ENCODE results near the gene NAPEPLD.
"Not testable (repeated sequence)": the region's sequence is repeated elsewhere in the genome, so short reads cannot be mapped to it uniquely, and the experiment has no call there.

GRCh38 chr7:103144754-103145153 is 4.1 kb downstream of the NAPEPLD start:
- TF ChIP-seq, protein P1, sequence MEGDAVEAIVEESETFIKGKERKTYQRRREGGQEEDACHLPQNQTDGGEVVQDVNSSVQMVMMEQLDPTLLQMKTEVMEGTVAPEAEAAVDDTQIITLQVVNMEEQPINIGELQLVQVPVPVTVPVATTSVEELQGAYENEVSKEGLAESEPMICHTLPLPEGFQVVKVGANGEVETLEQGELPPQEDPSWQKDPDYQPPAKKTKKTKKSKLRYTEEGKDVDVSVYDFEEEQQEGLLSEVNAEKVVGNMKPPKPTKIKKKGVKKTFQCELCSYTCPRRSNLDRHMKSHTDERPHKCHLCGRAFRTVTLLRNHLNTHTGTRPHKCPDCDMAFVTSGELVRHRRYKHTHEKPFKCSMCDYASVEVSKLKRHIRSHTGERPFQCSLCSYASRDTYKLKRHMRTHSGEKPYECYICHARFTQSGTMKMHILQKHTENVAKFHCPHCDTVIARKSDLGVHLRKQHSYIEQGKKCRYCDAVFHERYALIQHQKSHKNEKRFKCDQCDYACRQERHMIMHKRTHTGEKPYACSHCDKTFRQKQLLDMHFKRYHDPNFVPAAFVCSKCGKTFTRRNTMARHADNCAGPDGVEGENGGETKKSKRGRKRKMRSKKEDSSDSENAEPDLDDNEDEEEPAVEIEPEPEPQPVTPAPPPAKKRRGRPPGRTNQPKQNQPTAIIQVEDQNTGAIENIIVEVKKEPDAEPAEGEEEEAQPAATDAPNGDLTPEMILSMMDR (IDR thresholded peaks at IDR 0.05; ENCODE audit: extremely low read depth in 1 of 2, insufficient read depth in 1 of 2, low read depth in 1 of 2, low read length in 2 of 2): not testable (repeated sequence)
- TF ChIP-seq JUN (IDR thresholded peaks at IDR 0.05; ENCODE audit: borderline replicate concordance, insufficient read depth, insufficient read length, low read depth); GATA2 (IDR thresholded peaks at IDR 0.05; ENCODE audit: insufficient read depth, insufficient read length, low read depth, low read length); POLR2AphosphoS5 (IDR thresholded peaks at IDR 0.05; ENCODE audit: insufficient read depth, low read depth, low read length); POLR2A (IDR thresholded peaks at IDR 0.05; ENCODE audit: low read depth, low read length); MYC (IDR thresholded peaks at IDR 0.05; ENCODE audit: low read depth, low read length); EZH2 (IDR thresholded peaks at IDR 0.05; ENCODE audit: borderline replicate concordance, low read depth, low read length, severe bottlenecking); MAX (IDR thresholded peaks at IDR 0.05; ENCODE audit: insufficient read depth, insufficient read length): not testable (repeated sequence)

All from endothelial cell of umbilical vein (primary cell).